ENCODE data around the gene ACCS.
A peak's percentile ranks its signal among the peaks of the same experiment; 100 is the strongest.

The ACCS gene

GRCh38 chr11:44120169-44120568 is 54.1 kb downstream of the ACCS start:
- no peak overlapping the region for H3K4me3 ChIP-seq (ENCODE audit: low read depth, low read length)

GRCh38 chr11:44125598-44125997 is 59.5 kb downstream of the ACCS start:
- H3K27ac ChIP-seq, result no peak overlapping the region
- H2AFZ ChIP-seq, result no peak overlapping the region
- H3K9me3 ChIP-seq (ENCODE audit: control insufficient read depth, low read length), result no peaks in the 10 kb centered on the region
- no peaks in the 10 kb centered on the region for H3K79me2 ChIP-seq
- H3K9ac ChIP-seq, result no peak overlapping the region
- H3K4me3 ChIP-seq (ENCODE audit: low read depth, low read length), result no peak overlapping the region
- H3K4me2 ChIP-seq (ENCODE audit: low read length), result no peak overlapping the region
- TF ChIP-seq CTCF (IDR thresholded peaks at IDR 0.05), result no peak
- H3K27me3 ChIP-seq (ENCODE audit: control insufficient read depth, insufficient read depth, low read length), result no peaks in the 10 kb centered on the region
- no peaks in the 10 kb centered on the region for H3K4me1 ChIP-seq
- H3K36me3 ChIP-seq (ENCODE audit: control insufficient read depth, insufficient read depth, low read length), result no peaks in the 10 kb centered on the region

More at GRCh38 chr11:44120169-44120568, 54.1 kb downstream of the ACCS start:
- Histone ChIP-seq H3K4me2 (ENCODE audit: low read length) (no peak overlapping the region), H3K36me3 (ENCODE audit: control insufficient read depth, insufficient read depth, low read length) (no peaks in the 10 kb centered on the region), H2AFZ (no peak overlapping the region), H3K27ac (no peak overlapping the region), H3K79me2 (no peaks in the 10 kb centered on the region), H3K9me3 (ENCODE audit: control insufficient read depth, low read length) (no peaks in the 10 kb centered on the region), H3K4me1 (no peaks in the 10 kb centered on the region), H3K9ac (no peak overlapping the region), H3K27me3 (ENCODE audit: control insufficient read depth, insufficient read depth, low read length) (no peaks in the 10 kb centered on the region)
- peak; percentile 15 for TF ChIP-seq CTCF (IDR thresholded peaks at IDR 0.05)

GRCh38 chr11:44126304-44126703 is 60.2 kb downstream of the ACCS start:
- TF ChIP-seq CTCF (IDR thresholded peaks at IDR 0.05), result no peak
- Histone ChIP-seq H3K27me3 (ENCODE audit: control insufficient read depth, insufficient read depth, low read length) (no peaks in the 10 kb centered on the region), H3K27ac (no peak overlapping the region), H3K9ac (no peak overlapping the region), H3K9me3 (ENCODE audit: control insufficient read depth, low read length) (no peaks in the 10 kb centered on the region), H2AFZ (no peak overlapping the region), H3K36me3 (ENCODE audit: control insufficient read depth, insufficient read depth, low read length) (no peaks in the 10 kb centered on the region), H3K4me2 (ENCODE audit: low read length) (no peak overlapping the region), H3K4me1 (no peaks in the 10 kb centered on the region), H3K4me3 (ENCODE audit: low read depth, low read length) (no peak overlapping the region), H3K79me2 (no peaks in the 10 kb centered on the region)

GRCh38 chr11:44127130-44127529 is 61.1 kb downstream of the ACCS start:
- H3K4me2 ChIP-seq (ENCODE audit: low read length), result no peak overlapping the region
- no peak for TF ChIP-seq CTCF (IDR thresholded peaks at IDR 0.05)

GRCh38 chr11:44128729-44129128 is 62.7 kb downstream of the ACCS start:
- H3K9ac ChIP-seq, result no peak overlapping the region
- H3K4me1 ChIP-seq, result no peaks in the 10 kb centered on the region
- H3K79me2 ChIP-seq, result no peaks in the 10 kb centered on the region
- no peak overlapping the region for H3K27ac ChIP-seq
- H3K4me2 ChIP-seq (ENCODE audit: low read length), result no peak overlapping the region
- H3K4me3 ChIP-seq (ENCODE audit: low read depth, low read length), result no peak overlapping the region
- no peaks in the 10 kb centered on the region for H3K36me3 ChIP-seq (ENCODE audit: control insufficient read depth, insufficient read depth, low read length)
- H2AFZ ChIP-seq, result no peak overlapping the region
- H3K27me3 ChIP-seq (ENCODE audit: control insufficient read depth, insufficient read depth, low read length), result no peaks in the 10 kb centered on the region
- H3K9me3 ChIP-seq (ENCODE audit: control insufficient read depth, low read length), result no peaks in the 10 kb centered on the region
- TF ChIP-seq CTCF (IDR thresholded peaks at IDR 0.05), result no peak

More at GRCh38 chr11:44127130-44127529, 61.1 kb downstream of the ACCS start:
- no peak overlapping the region for H3K27ac ChIP-seq
- H3K36me3 ChIP-seq (ENCODE audit: control insufficient read depth, insufficient read depth, low read length), result no peaks in the 10 kb centered on the region
- H3K27me3 ChIP-seq (ENCODE audit: control insufficient read depth, insufficient read depth, low read length), result no peaks in the 10 kb centered on the region
- H3K9me3 ChIP-seq (ENCODE audit: control insufficient read depth, low read length), result no peaks in the 10 kb centered on the region
- H2AFZ ChIP-seq, result no peak overlapping the region
- no peaks in the 10 kb centered on the region for H3K4me1 ChIP-seq
- H3K79me2 ChIP-seq, result no peaks in the 10 kb centered on the region
- no peak overlapping the region for H3K9ac ChIP-seq
- no peak overlapping the region for H3K4me3 ChIP-seq (ENCODE audit: low read depth, low read length)
